BLaER1 treated with 17β-estradiol and CSF1 and Interleukin-3, amounts not matched to agents 10 nM and 100 nM (cell line): Measurements from ENCODE around the gene PRPF8.

Experiments
- H3K27ac ChIP-seq, 11 experiments: shearing (Covaris generic); formaldehyde crosslinking; 2 replicates each; pipeline ENCODE4 v1.8.1; 2022
- H3K27me3 ChIP-seq, 11 experiments: shearing (Covaris generic); formaldehyde crosslinking; 2 replicates each; pipeline ENCODE4 v1.8.1; 2022
- H3K36me3 ChIP-seq, 11 experiments: shearing (Covaris generic); formaldehyde crosslinking; 2 replicates each; pipeline ENCODE4 v1.8.1; 2022
- H3K4me1 ChIP-seq, 10 experiments: shearing (Covaris generic); formaldehyde crosslinking; 2 replicates each; pipeline ENCODE4 v1.8.1; 2022
- H3K4me2 ChIP-seq, 11 experiments: shearing (Covaris generic); formaldehyde crosslinking; 2 replicates each; pipeline ENCODE4 v1.8.1; 2022
- H3K4me3 ChIP-seq, 10 experiments: shearing (Covaris generic); formaldehyde crosslinking; 2 replicates each; pipeline ENCODE4 v1.8.1; 2022
- H3K9ac ChIP-seq, 11 experiments: shearing (Covaris generic); formaldehyde crosslinking; 2 replicates each; pipeline ENCODE4 v1.8.1; 2022
- H3K9me3 ChIP-seq, 11 experiments: shearing (Covaris generic); formaldehyde crosslinking; replicated peaks in 1 of 11; 2 replicates each; pipeline ENCODE4 v1.8.1; 2022
- H4K20me1 ChIP-seq, 11 experiments: shearing (Covaris generic); formaldehyde crosslinking; 2 replicates each; pipeline ENCODE4 v1.8.1; 2022
- Cebpa-rat ChIP-seq, 11 experiments: shearing (Covaris generic); IDR thresholded peaks; 2 replicates each; pipeline ENCODE4 v1.8.1; 2022

The PRPF8 gene

DNA sequence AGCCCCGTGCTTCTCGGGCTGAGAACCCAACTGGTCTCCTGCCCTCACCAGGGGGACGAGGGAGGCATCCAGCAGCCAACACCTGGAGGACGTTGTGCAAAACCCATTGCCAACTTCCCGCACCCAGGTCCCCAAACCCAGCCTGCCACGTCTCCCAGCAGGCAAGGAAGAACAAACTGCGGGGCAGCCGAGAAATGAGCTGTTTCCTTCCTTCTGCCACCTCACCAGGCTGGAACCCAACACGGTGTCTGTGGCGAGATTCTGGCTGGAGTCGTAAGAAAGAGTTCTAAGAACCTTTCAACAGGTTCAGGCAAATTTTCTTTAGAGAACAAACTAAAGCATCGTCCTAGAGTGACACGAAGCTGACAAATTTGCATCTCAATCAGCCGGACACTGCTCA is 59.6 kb downstream of the PRPF8 start:
- Histone ChIP-seq H3K9ac (peak overlapping the region in 10 of 11 experiments; percentile 36 to 94 (median 90); a peak in 17 of 22 replicates), H3K4me2 (peak overlapping the region; percentile 94 to 100 (median 98)), H3K9me3 (peaks cover 0 to 8% (median 0%) of the 10 kb centered on the region in 11 experiments; a peak in 1 of 22 replicates), H3K4me3 (peak overlapping the region in 8 of 10 experiments; percentile 5 to 98 (median 88); a peak in 12 of 20 replicates), H3K27me3 (no peaks in the 10 kb centered on the region; a peak in 1 of 22 replicates), H3K36me3 (peaks cover 0 to 68% (median 62%) of the 10 kb centered on the region in 11 experiments; a peak in 19 of 22 replicates), H3K4me1 (peaks cover 60 to 76% (median 69%) of the 10 kb centered on the region in 10 experiments), H4K20me1 (peaks cover 0 to 43% (median 14%) of the 10 kb centered on the region in 11 experiments; a peak in 9 of 22 replicates), H3K27ac (peak overlapping the region in 9 of 11 experiments; percentile 5 to 94 (median 28); a peak in 14 of 22 replicates)
- TF ChIP-seq Cebpa-rat (IDR thresholded peaks at IDR 0.05), result no peak; a peak in 1 of 22 replicates

- H3K4me2 ChIP-seq, result peak overlapping the region; percentile 94 to 100 (median 98)
- TF ChIP-seq Cebpa-rat (IDR thresholded peaks at IDR 0.05), result no peak; a peak in 1 of 22 replicates
- peak overlapping the region in 7 of 10 experiments; percentile 5 to 98 (median 90); a peak in 10 of 20 replicates for H3K4me3 ChIP-seq
- H3K36me3 ChIP-seq, result peaks cover 0 to 72% (median 64%) of the 10 kb centered on the region in 11 experiments; a peak in 19 of 22 replicates
- peak overlapping the region in 9 of 11 experiments; percentile 5 to 94 (median 28); a peak in 14 of 22 replicates for H3K27ac ChIP-seq
- no peaks in the 10 kb centered on the region; a peak in 1 of 22 replicates for H3K27me3 ChIP-seq
- peak overlapping the region in 10 of 11 experiments; percentile 36 to 94 (median 90); a peak in 16 of 22 replicates for H3K9ac ChIP-seq
- peaks cover 60 to 76% (median 69%) of the 10 kb centered on the region in 10 experiments for H3K4me1 ChIP-seq
- peaks cover 0 to 8% (median 0%) of the 10 kb centered on the region in 11 experiments; a peak in 1 of 22 replicates for H3K9me3 ChIP-seq
- H4K20me1 ChIP-seq, result peaks cover 0 to 46% (median 14%) of the 10 kb centered on the region in 11 experiments; a peak in 10 of 22 replicates
Observed at GRCh38 chr17:1624650-1625049, 60.0 kb downstream of the PRPF8 start.

DNA sequence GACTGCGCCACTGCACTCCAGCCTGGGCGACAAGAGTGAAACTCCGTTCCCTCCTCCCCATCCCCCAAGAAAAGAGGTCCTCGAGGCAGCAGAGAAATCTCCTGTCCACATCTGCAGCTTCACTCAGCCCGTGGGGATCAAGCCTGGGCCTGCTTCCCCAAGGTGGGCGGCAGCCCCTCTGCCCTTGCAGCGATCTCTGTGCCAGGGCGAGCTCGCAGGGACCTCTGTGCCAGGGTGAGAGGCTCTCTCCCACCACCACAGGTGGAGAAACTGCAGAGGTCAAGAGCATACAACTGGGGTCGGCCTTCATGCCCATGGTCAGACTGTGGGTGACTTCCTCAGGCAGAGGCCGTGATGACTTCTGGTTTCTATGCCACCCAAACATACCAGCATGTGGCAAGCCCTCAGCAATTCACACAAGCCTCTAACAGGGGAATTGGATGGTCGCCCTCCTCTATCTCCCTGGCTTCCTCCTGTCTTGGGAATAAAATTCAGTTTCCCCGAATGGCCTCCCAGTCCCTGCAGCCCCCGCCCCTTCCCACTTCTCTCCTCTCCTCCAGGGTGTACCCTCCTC is 61.5 kb downstream of the PRPF8 start:
- H4K20me1 ChIP-seq, result peaks cover 0 to 54% (median 14%) of the 10 kb centered on the region in 11 experiments; a peak in 10 of 22 replicates
- H3K4me2 ChIP-seq, result peak overlapping the region in 7 of 11 experiments; percentile 3 to 100 (median 97); a peak in 9 of 22 replicates
- no peak for TF ChIP-seq Cebpa-rat (IDR thresholded peaks at IDR 0.05)
- H3K27me3 ChIP-seq, result no peaks in the 10 kb centered on the region
- H3K4me3 ChIP-seq, result no peak overlapping the region
- H3K36me3 ChIP-seq, result peaks cover 0 to 87% (median 78%) of the 10 kb centered on the region in 11 experiments; a peak in 19 of 22 replicates
- peak overlapping the region in 4 of 11 experiments; percentile 9 to 90 (median 30); a peak in 4 of 22 replicates for H3K27ac ChIP-seq
- peaks cover 0 to 8% (median 0%) of the 10 kb centered on the region in 11 experiments; a peak in 1 of 22 replicates for H3K9me3 ChIP-seq
- H3K9ac ChIP-seq, result peak overlapping the region in 2 of 11 experiments; percentile 31 to 92; a peak in 3 of 22 replicates
- peaks cover 71 to 88% (median 79%) of the 10 kb centered on the region in 10 experiments for H3K4me1 ChIP-seq

DNA sequence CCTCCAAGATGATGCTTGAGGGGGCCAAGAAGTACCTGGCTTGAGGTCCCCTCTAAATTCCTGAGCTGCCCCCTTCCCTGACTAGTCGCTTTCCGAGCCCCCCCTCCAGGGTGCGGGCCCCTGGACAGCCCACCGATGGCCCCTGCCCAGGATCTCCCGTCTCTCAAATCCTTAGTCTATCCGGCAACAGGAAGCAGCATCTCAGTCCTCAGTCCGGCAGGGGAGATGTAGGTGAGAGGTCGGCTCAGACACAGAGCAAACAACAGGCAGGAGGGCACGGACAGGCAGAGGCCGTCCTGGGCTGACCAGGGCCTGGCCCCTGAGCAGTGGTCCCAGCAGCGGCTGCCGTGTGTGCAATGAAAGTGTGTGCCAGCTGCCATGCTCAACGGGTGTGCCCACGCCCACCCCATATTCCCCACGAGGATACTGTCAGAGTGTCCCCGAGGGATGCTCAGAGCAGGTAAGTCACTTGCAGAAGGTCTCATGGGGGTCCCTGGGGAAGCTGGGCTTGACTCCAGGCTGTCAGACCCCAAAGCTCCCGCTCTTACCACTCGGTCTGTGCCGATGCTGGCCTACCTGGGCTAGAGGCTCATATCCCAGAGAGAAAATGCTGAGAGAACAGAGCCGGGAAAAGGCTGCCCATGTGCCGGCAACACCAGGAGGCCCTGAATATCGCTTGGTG is 63.3 kb downstream of the PRPF8 start:
- Histone ChIP-seq H3K27ac (peak overlapping the region in 9 of 11 experiments; percentile 8 to 79 (median 34); a peak in 9 of 22 replicates), H3K4me3 (no peak overlapping the region), H3K4me2 (peak overlapping the region; percentile 30 to 76 (median 60)), H4K20me1 (peaks cover 0 to 48% (median 14%) of the 10 kb centered on the region in 11 experiments; a peak in 10 of 22 replicates), H3K9me3 (peaks cover 0 to 8% (median 0%) of the 10 kb centered on the region in 11 experiments; a peak in 1 of 22 replicates), H3K36me3 (peaks cover 0 to 99% (median 88%) of the 10 kb centered on the region in 11 experiments; a peak in 19 of 22 replicates), H3K9ac (peak overlapping the region in 10 of 11 experiments; percentile 15 to 67 (median 44); a peak in 13 of 22 replicates), H3K27me3 (no peaks in the 10 kb centered on the region), H3K4me1 (peaks cover 73 to 100% (median 88%) of the 10 kb centered on the region in 10 experiments)
- TF ChIP-seq Cebpa-rat (IDR thresholded peaks at IDR 0.05), result no peak

GRCh38 chr17:1620486-1620885 is 64.2 kb downstream of the PRPF8 start:
- peaks cover 0 to 48% (median 14%) of the 10 kb centered on the region in 11 experiments; a peak in 10 of 22 replicates for H4K20me1 ChIP-seq
- no peaks in the 10 kb centered on the region for H3K27me3 ChIP-seq
- TF ChIP-seq Cebpa-rat (IDR thresholded peaks at IDR 0.05), result no peak
- peaks cover 0 to 99% (median 85%) of the 10 kb centered on the region in 11 experiments; a peak in 19 of 22 replicates for H3K36me3 ChIP-seq
- peaks cover 67 to 98% (median 84%) of the 10 kb centered on the region in 10 experiments for H3K4me1 ChIP-seq
- H3K4me2 ChIP-seq, result peak overlapping the region; percentile 30 to 76 (median 60); a peak in 21 of 22 replicates
- H3K9me3 ChIP-seq, result peaks cover 0 to 8% (median 0%) of the 10 kb centered on the region in 11 experiments; a peak in 1 of 22 replicates
- H3K9ac ChIP-seq, result peak overlapping the region in 9 of 11 experiments; percentile 8 to 67 (median 41); a peak in 9 of 22 replicates
- peak overlapping the region in 9 of 11 experiments; percentile 8 to 79 (median 34); a peak in 11 of 22 replicates for H3K27ac ChIP-seq
- no peak overlapping the region for H3K4me3 ChIP-seq

DNA sequence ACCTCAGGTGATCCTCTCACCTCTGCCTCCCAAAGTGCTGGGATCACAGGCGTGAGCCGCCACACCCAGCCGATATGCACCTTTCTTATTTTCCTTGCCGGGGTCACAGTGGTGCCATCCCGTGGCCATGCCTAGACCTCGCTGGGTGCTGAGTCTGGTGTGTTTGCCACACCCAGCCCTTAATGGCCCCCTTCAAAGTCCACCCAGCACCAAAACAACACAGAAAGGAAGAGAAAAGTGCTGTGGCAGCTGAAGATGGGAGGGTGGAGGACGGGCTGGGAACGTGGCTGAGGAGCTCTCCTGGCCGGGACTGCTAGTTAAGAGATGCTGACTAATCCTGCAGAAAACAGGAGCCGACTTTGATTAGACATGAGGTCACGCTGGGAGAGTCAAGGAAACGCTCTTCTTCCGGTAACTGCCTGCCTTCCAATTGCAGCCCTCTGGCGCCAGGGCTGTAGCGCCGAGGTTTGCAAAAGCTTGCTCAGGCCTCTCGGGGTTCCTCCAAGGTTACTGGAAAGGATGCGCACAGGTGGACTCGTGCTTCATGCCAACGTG is 67.0 kb downstream of the PRPF8 start:
- Histone ChIP-seq H3K4me1 (peaks cover 76 to 97% (median 88%) of the 10 kb centered on the region in 10 experiments), H4K20me1 (peaks cover 0 to 34% (median 11%) of the 10 kb centered on the region in 11 experiments; a peak in 9 of 22 replicates), H3K36me3 (peaks cover 0 to 98% (median 88%) of the 10 kb centered on the region in 11 experiments; a peak in 20 of 22 replicates), H3K4me2 (peak overlapping the region; percentile 58 to 77 (median 68)), H3K4me3 (0 out of 20 replicates have a peak overlapping the region, but pooled peaks of 1 of the 10 experiments have one; percentile 11), H3K9me3 (no peaks in the 10 kb centered on the region), H3K9ac (peak overlapping the region; percentile 42 to 73 (median 55); a peak in 19 of 22 replicates), H3K27me3 (no peaks in the 10 kb centered on the region), H3K27ac (peak overlapping the region; percentile 37 to 79 (median 68); a peak in 21 of 22 replicates)
- no peak for TF ChIP-seq Cebpa-rat (IDR thresholded peaks at IDR 0.05)

- peaks cover 0 to 94% (median 86%) of the 10 kb centered on the region in 11 experiments; a peak in 20 of 22 replicates for H3K36me3 ChIP-seq
- peaks cover 85 to 98% (median 92%) of the 10 kb centered on the region in 10 experiments for H3K4me1 ChIP-seq
- TF ChIP-seq Cebpa-rat (IDR thresholded peaks at IDR 0.05), result no peak
- no peaks in the 10 kb centered on the region for H3K27me3 ChIP-seq
- H3K4me3 ChIP-seq, result no peak overlapping the region
- peak overlapping the region in 10 of 11 experiments; percentile 12 to 79 (median 70); a peak in 16 of 22 replicates for H3K27ac ChIP-seq
- peak overlapping the region in 10 of 11 experiments; percentile 58 to 77 (median 68); a peak in 11 of 22 replicates for H3K4me2 ChIP-seq
- peaks cover 0 to 24% (median 5%) of the 10 kb centered on the region in 11 experiments; a peak in 9 of 22 replicates for H4K20me1 ChIP-seq
- peak overlapping the region in 1 of 11 experiments; percentile 49; a peak in 3 of 22 replicates for H3K9ac ChIP-seq
- H3K9me3 ChIP-seq, result no peaks in the 10 kb centered on the region
Observed at GRCh38 chr17:1616101-1616500, 68.6 kb downstream of the PRPF8 start.
